ENCODE measurements around the gene L2HGDH. TPM values are rescaled to one million over a fixed set of nuclear protein-coding genes. Genes with fewer than 3 reads are reported as not detected.

The L2HGDH gene
- total and polyA plus RNA-seq, 2 donors from 2014 or later: 11.1 to 12.5 TPM

DNA sequence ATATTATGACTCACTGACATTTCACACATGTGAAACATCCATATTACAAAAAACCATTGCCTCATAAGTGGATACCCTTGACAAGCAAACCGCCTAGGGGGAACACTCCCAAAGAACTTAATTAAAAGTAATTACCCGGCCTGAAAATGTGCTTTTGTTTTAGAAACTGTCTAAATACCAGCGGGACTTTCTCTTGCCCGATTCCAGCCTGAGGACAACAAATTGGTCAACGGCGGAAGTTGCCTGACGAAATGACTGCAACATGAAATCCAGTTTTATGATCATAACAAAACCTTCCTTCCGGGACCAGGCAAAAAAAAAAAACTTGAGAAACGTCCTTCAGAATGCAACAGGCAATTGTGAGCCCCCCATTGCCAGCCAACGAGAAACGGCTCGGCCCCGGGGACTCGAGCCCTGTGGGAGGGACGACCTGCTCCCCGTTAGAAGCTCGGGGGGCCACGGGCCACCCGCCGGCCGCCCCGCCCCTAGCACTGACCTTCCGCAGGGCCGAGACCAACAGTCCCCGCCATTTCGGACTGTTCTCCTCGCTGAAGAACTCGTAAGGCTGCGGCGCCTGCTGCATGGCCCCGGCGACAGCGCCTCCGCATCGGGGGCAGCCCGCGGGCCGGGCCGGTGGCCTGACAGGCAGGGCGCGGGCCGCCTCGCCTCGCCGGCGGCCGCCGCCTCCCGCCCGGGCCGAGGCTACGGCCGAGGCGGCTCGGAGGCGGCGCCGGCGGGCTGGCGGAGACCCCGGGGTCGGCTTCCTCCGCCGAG lies 81.1 kb downstream of the L2HGDH start:
- no peaks in the 10 kb centered on the region for H3K27me3 ChIP-seq (ENCODE audit: control insufficient read depth, insufficient read depth, low read length)
- no peaks in the 10 kb centered on the region for H3K9me3 ChIP-seq (ENCODE audit: control insufficient read depth in 2 of 3, insufficient read depth in 1 of 3, low read length in 3 of 3)
- DNase-seq (peak; percentile 41 to 86 (median 76)), FAIRE-seq (no peak)
- no peaks in the 10 kb centered on the region for H3K36me3 ChIP-seq (ENCODE audit: control insufficient read depth in 2 of 3, insufficient read depth in 3 of 3, low read length in 3 of 3)
- peak overlapping the region; percentile 91 to 95 for H3K27ac ChIP-seq (ENCODE audit: low read depth in 2 of 2, low read length in 2 of 2)
- peak overlapping the region; percentile 70 to 89 (median 83) for H3K4me3 ChIP-seq (ENCODE audit: low read length in 3 of 3)
- H3K4me1 ChIP-seq (ENCODE audit: control insufficient read depth in 2 of 3, insufficient read depth in 2 of 3, low read depth in 1 of 3, low read length in 3 of 3): peaks cover 3 to 14% (median 12%) of the 10 kb centered on the region in 3 donors
- peak overlapping the region; percentile 65 to 83 (median 66) for H3K9ac ChIP-seq (ENCODE audit: low read length in 3 of 3)
- intact Hi-C loops (cut with DNase I): no loop called here
- TF ChIP-seq, protein P1, sequence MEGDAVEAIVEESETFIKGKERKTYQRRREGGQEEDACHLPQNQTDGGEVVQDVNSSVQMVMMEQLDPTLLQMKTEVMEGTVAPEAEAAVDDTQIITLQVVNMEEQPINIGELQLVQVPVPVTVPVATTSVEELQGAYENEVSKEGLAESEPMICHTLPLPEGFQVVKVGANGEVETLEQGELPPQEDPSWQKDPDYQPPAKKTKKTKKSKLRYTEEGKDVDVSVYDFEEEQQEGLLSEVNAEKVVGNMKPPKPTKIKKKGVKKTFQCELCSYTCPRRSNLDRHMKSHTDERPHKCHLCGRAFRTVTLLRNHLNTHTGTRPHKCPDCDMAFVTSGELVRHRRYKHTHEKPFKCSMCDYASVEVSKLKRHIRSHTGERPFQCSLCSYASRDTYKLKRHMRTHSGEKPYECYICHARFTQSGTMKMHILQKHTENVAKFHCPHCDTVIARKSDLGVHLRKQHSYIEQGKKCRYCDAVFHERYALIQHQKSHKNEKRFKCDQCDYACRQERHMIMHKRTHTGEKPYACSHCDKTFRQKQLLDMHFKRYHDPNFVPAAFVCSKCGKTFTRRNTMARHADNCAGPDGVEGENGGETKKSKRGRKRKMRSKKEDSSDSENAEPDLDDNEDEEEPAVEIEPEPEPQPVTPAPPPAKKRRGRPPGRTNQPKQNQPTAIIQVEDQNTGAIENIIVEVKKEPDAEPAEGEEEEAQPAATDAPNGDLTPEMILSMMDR (IDR thresholded peaks at IDR 0.05; ENCODE audit: borderline replicate concordance, extremely low read depth, insufficient read depth): no peak

DNA sequence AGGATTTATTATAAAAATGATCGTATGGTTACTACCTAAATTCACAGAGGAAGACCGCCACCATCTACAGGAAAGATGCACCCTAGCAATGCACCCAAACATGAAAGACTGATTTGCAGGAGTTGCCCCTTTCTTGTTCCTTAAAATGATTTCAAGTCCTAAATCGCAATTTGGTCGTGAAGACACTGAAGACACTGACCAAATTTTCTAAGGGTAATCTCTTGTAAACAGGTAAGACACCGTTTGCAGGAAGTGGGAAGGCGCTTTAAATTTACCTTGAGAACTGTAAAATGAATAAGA lies 81.7 kb downstream of the L2HGDH start:
- H3K9ac ChIP-seq (ENCODE audit: low read length in 3 of 3): peak overlapping the region; percentile 65 to 83 (median 70)
- peaks cover 3 to 19% (median 14%) of the 10 kb centered on the region in 3 donors for H3K4me1 ChIP-seq (ENCODE audit: control insufficient read depth in 2 of 3, insufficient read depth in 2 of 3, low read depth in 1 of 3, low read length in 3 of 3)
- FAIRE-seq: no peak

DNA sequence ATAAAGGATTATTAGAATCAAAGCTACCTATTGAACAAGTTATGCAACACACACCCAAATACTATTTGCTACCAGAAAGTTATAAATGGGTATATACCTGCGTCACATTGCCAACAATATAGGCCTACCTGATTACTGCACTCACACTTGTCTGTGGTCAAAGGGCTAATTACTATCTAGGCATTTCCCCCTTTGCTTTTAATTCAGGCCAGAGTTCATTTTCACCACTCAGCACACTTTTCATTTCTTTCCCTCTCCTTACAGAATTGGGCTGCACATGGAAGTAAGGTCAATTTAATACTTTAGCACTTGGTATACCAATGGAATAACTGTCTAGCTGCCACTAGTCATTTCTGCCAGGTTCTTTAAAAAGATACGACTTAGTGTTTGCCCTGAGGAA lies 82.3 kb downstream of the L2HGDH start:
- no peak for DNase-seq
- Histone ChIP-seq H3K36me3 (ENCODE audit: control insufficient read depth in 2 of 3, insufficient read depth in 3 of 3, low read length in 3 of 3) (no peaks in the 10 kb centered on the region), H3K9ac (ENCODE audit: low read length in 3 of 3) (peak overlapping the region; percentile 15 to 38 (median 35)), H3K27me3 (ENCODE audit: control insufficient read depth, insufficient read depth, low read length) (no peaks in the 10 kb centered on the region), H3K4me3 (ENCODE audit: low read length in 3 of 3) (peak overlapping the region; percentile 42 to 89 (median 83)), H3K9me3 (ENCODE audit: control insufficient read depth in 2 of 3, insufficient read depth in 1 of 3, low read length in 3 of 3) (no peaks in the 10 kb centered on the region), H3K4me1 (ENCODE audit: control insufficient read depth in 2 of 3, insufficient read depth in 2 of 3, low read depth in 1 of 3, low read length in 3 of 3) (peaks cover 3 to 23% (median 14%) of the 10 kb centered on the region in 3 donors), H3K27ac (ENCODE audit: low read depth in 2 of 2, low read length in 2 of 2) (peak overlapping the region; percentile 8 to 52)
- TF ChIP-seq, protein P1 (IDR thresholded peaks at IDR 0.05; ENCODE audit: borderline replicate concordance, extremely low read depth, insufficient read depth): no peak
- FAIRE-seq: no peak
- intact Hi-C loops (cut with DNase I): no loop called here

More for the DNA sequence above, 81.7 kb downstream of the L2HGDH start:
- peak overlapping the region; percentile 70 to 89 (median 83) for H3K4me3 ChIP-seq (ENCODE audit: low read length in 3 of 3)
- TF ChIP-seq, protein P1 (IDR thresholded peaks at IDR 0.05; ENCODE audit: borderline replicate concordance, extremely low read depth, insufficient read depth): no peak
- no peaks in the 10 kb centered on the region for H3K27me3 ChIP-seq (ENCODE audit: control insufficient read depth, insufficient read depth, low read length)
- no peaks in the 10 kb centered on the region for H3K36me3 ChIP-seq (ENCODE audit: control insufficient read depth in 2 of 3, insufficient read depth in 3 of 3, low read length in 3 of 3)
- H3K9me3 ChIP-seq (ENCODE audit: control insufficient read depth in 2 of 3, insufficient read depth in 1 of 3, low read length in 3 of 3): no peaks in the 10 kb centered on the region
- DNase-seq: peak in 1 of 5 donors; percentile 25
- peak overlapping the region; percentile 91 to 95 for H3K27ac ChIP-seq (ENCODE audit: low read depth in 2 of 2, low read length in 2 of 2)
- intact Hi-C loops (cut with DNase I): no loop called here
